ENCODE data around the gene ENPP7. TPM values are rescaled to one million over a fixed set of nuclear protein-coding genes. Genes with fewer than 3 reads are reported as not detected.

The ENPP7 gene
- total and polyA plus RNA-seq, 2 donors from 2014 or later, result 0.94 to 3.7 TPM

DNA sequence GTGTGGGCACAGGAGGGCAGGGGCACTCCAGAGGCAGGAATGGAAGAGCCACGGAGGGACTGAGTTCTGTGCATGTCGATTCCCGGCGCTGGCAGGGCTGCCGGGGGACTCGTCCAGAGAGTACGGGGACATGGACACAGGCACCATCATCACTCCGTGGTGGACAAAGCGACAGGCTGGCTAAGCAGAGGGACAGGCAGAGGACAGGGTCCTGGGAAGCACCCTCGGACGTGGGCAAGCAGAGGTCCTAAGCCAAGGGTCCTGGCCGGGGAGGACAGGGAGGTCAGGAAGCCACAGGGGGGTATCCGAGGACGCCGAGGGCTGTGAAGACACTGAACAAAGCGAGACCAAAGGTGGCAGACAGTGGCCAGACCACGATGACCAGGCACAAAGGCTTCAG is 44.3 kb upstream of the ENPP7 start:
- H3K4me3 ChIP-seq (ENCODE audit: low read length in 3 of 3), result no peak overlapping the region
- H3K36me3 ChIP-seq (ENCODE audit: control insufficient read depth in 2 of 3, insufficient read depth in 3 of 3, low read length in 3 of 3), result no peaks in the 10 kb centered on the region
- H3K9ac ChIP-seq (ENCODE audit: low read length in 3 of 3), result no peak overlapping the region
- no peaks in the 10 kb centered on the region for H3K9me3 ChIP-seq (ENCODE audit: control insufficient read depth in 2 of 3, insufficient read depth in 1 of 3, low read length in 3 of 3)
- H3K4me1 ChIP-seq (ENCODE audit: control insufficient read depth in 2 of 3, insufficient read depth in 2 of 3, low read depth in 1 of 3, low read length in 3 of 3), result no peaks in the 10 kb centered on the region
- TF ChIP-seq, protein P1, sequence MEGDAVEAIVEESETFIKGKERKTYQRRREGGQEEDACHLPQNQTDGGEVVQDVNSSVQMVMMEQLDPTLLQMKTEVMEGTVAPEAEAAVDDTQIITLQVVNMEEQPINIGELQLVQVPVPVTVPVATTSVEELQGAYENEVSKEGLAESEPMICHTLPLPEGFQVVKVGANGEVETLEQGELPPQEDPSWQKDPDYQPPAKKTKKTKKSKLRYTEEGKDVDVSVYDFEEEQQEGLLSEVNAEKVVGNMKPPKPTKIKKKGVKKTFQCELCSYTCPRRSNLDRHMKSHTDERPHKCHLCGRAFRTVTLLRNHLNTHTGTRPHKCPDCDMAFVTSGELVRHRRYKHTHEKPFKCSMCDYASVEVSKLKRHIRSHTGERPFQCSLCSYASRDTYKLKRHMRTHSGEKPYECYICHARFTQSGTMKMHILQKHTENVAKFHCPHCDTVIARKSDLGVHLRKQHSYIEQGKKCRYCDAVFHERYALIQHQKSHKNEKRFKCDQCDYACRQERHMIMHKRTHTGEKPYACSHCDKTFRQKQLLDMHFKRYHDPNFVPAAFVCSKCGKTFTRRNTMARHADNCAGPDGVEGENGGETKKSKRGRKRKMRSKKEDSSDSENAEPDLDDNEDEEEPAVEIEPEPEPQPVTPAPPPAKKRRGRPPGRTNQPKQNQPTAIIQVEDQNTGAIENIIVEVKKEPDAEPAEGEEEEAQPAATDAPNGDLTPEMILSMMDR (IDR thresholded peaks at IDR 0.05; ENCODE audit: borderline replicate concordance, extremely low read depth, insufficient read depth), result no peak
- H3K27ac ChIP-seq (ENCODE audit: low read depth in 2 of 2, low read length in 2 of 2), result no peak overlapping the region
- H3K27me3 ChIP-seq (ENCODE audit: control insufficient read depth, insufficient read depth, low read length), result no peaks in the 10 kb centered on the region
- DNase-seq (no peak), FAIRE-seq (no peak)
- intact Hi-C loops (cut with DNase I), result no loop called here

DNA sequence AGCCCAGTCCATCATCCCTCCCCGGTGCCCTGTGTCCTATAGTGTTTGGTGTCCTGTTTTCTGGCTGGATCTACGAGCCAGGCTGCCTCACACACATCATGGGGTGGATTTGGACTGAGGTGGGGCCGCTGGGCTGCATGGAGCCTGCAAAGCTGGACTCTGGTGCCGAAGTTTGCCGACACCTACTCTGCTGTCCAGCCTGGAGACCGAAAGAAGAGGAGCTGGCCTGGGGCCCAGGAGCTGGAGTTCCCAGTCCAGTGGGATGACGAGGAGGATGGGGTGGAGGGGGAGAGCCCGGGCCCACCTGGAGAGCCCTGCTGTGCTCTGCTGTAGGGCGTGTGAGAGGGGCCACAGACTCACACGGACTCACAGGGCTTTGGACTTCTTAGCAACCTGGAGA is 40.3 kb upstream of the ENPP7 start:
- Histone ChIP-seq H3K4me1 (ENCODE audit: control insufficient read depth in 2 of 3, insufficient read depth in 2 of 3, low read depth in 1 of 3, low read length in 3 of 3) (no peaks in the 10 kb centered on the region), H3K4me3 (ENCODE audit: low read length in 3 of 3) (no peak overlapping the region), H3K27me3 (ENCODE audit: control insufficient read depth, insufficient read depth, low read length) (no peaks in the 10 kb centered on the region), H3K9ac (ENCODE audit: low read length in 3 of 3) (no peak overlapping the region), H3K9me3 (ENCODE audit: control insufficient read depth in 2 of 3, insufficient read depth in 1 of 3, low read length in 3 of 3) (no peaks in the 10 kb centered on the region), H3K36me3 (ENCODE audit: control insufficient read depth in 2 of 3, insufficient read depth in 3 of 3, low read length in 3 of 3) (no peaks in the 10 kb centered on the region), H3K27ac (ENCODE audit: low read depth in 2 of 2, low read length in 2 of 2) (no peak overlapping the region)
- intact Hi-C loops (cut with DNase I), result no loop called here
- TF ChIP-seq, protein P1 (IDR thresholded peaks at IDR 0.05; ENCODE audit: borderline replicate concordance, extremely low read depth, insufficient read depth), result no peak
- DNase-seq (no peak), FAIRE-seq (no peak)

DNA sequence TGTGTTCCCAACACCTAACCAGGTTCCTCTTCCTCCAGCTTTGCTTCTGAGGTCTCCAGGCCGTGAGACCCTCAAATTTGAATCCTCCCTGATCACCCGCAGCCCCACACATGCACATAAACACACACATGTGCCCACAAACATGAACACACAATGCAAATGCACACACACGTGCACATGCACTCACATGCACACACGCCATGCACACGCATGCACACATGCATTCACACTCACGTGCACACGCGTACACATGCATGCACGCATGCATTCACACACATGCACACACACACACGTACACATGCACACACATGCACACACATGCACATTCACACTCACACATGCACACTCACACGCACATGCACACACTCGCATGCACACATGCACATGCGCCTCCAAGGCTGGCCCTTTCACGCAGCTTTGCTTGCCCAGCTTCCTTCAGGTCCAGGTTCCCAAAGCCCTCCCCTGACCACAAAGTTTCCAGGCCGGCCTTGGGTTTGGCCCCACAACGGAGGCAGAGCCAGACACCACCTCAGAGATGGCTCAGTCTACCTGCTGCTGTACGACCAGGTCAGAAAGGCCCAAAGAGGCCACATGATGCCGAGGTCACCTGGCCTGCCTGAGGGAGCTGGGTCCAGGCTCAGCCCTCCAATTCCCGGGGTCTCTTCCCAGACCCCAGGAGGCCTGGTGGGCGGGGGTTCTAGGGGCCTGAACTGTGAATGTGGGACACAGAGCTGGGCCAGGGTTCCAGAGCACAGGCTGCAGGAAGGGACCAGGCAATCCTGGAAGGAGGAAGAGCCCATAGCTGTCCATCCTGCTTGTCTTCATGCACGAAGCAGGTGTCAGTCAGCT is 39.5 kb upstream of the ENPP7 start:
- H3K4me1 ChIP-seq (ENCODE audit: control insufficient read depth in 2 of 3, insufficient read depth in 2 of 3, low read depth in 1 of 3, low read length in 3 of 3), result peaks cover 0 to 6% (median 0%) of the 10 kb centered on the region in 3 donors
- no peak overlapping the region for H3K9ac ChIP-seq (ENCODE audit: low read length in 3 of 3)
- H3K27ac ChIP-seq (ENCODE audit: low read depth in 2 of 2, low read length in 2 of 2), result no peak overlapping the region
- FAIRE-seq (no peak), DNase-seq (no peak)
- intact Hi-C loops (cut with DNase I), result no loop called here
- no peaks in the 10 kb centered on the region for H3K27me3 ChIP-seq (ENCODE audit: control insufficient read depth, insufficient read depth, low read length)
- H3K4me3 ChIP-seq (ENCODE audit: low read length in 3 of 3), result peak overlapping the region in 1 of 3 donors; percentile 14
- TF ChIP-seq, protein P1 (IDR thresholded peaks at IDR 0.05; ENCODE audit: borderline replicate concordance, extremely low read depth, insufficient read depth), result no peak
- no peaks in the 10 kb centered on the region for H3K9me3 ChIP-seq (ENCODE audit: control insufficient read depth in 2 of 3, insufficient read depth in 1 of 3, low read length in 3 of 3)
- H3K36me3 ChIP-seq (ENCODE audit: control insufficient read depth in 2 of 3, insufficient read depth in 3 of 3, low read length in 3 of 3), result no peaks in the 10 kb centered on the region
